ENCODE data around the gene SH3GL1.

The SH3GL1 gene

GRCh38 chr19:4400135-4400936 lies at the start of gene SH3GL1:
Gene SH3GL1, minus strand, starts transcription at chr19:4400547. Its CDS starts 179 bp downstream, at chr19:4400368.
- H3K27ac Mint-ChIP-seq, result peak within 1 kb of the TSS; percentile 95
- peaks cover 54% of the 10 kb centered on the region for H3K4me1 Mint-ChIP-seq
- DNase-seq (ENCODE audit: low spot score in 2 of 2), result peak; percentile 96
- H3K36me3 Mint-ChIP-seq, result peaks cover 76% of the 10 kb centered on the region
- no peaks in the 10 kb centered on the region for H3K9me3 Mint-ChIP-seq
- peak within 1 kb of the TSS; percentile 97 for H3K4me3 Mint-ChIP-seq
- peak; percentile 79 for ATAC-seq

GRCh38 chr19:4449639-4450028 lies 49.3 kb upstream of the SH3GL1 start:
- ATAC-seq (no peak), DNase-seq (ENCODE audit: low spot score in 2 of 2) (no peak)
- Mint-ChIP-seq H3K4me3 (no peak overlapping the region), H3K27ac (peak overlapping the region; percentile 54), H3K36me3 (peaks cover 87% of the 10 kb centered on the region), H3K4me1 (no peaks in the 10 kb centered on the region), H3K9me3 (no peaks in the 10 kb centered on the region)

- ATAC-seq (no peak), DNase-seq (ENCODE audit: low spot score in 2 of 2) (no peak)
- Mint-ChIP-seq H3K4me3 (no peak overlapping the region), H3K9me3 (no peaks in the 10 kb centered on the region), H3K36me3 (peaks cover 88% of the 10 kb centered on the region), H3K4me1 (no peaks in the 10 kb centered on the region), H3K27ac (peak overlapping the region; percentile 54)
Measured at GRCh38 chr19:4449022-4449638, 48.8 kb upstream of the SH3GL1 start.

- Mint-ChIP-seq H3K36me3 (peaks cover 87% of the 10 kb centered on the region), H3K27ac (peak overlapping the region; percentile 54), H3K4me1 (no peaks in the 10 kb centered on the region), H3K9me3 (no peaks in the 10 kb centered on the region), H3K4me3 (no peak overlapping the region)
- no peak for ATAC-seq
- no peak for DNase-seq (ENCODE audit: low spot score in 2 of 2)
Measured at GRCh38 chr19:4448147-4448985, 48.0 kb upstream of the SH3GL1 start.

GRCh38 chr19:4447327-4448146 lies 47.2 kb upstream of the SH3GL1 start:
- no peak for DNase-seq (ENCODE audit: low spot score in 2 of 2)
- no peak overlapping the region for H3K27ac Mint-ChIP-seq
- peaks cover 82% of the 10 kb centered on the region for H3K36me3 Mint-ChIP-seq
- peaks cover under 1% of the 10 kb centered on the region for H3K4me1 Mint-ChIP-seq
- no peaks in the 10 kb centered on the region for H3K9me3 Mint-ChIP-seq
- no peak for ATAC-seq
- no peak overlapping the region for H3K4me3 Mint-ChIP-seq

GRCh38 chr19:4446704-4447200 lies 46.4 kb upstream of the SH3GL1 start:
- ATAC-seq (no peak), DNase-seq (ENCODE audit: low spot score in 2 of 2) (no peak)
- peaks cover 82% of the 10 kb centered on the region for H3K36me3 Mint-ChIP-seq
- no peak overlapping the region for H3K4me3 Mint-ChIP-seq
- H3K9me3 Mint-ChIP-seq, result no peaks in the 10 kb centered on the region
- peaks cover 8% of the 10 kb centered on the region for H3K4me1 Mint-ChIP-seq
- no peak overlapping the region for H3K27ac Mint-ChIP-seq

GRCh38 chr19:4445963-4446703 lies 45.8 kb upstream of the SH3GL1 start:
- ATAC-seq, result no peak
- no peaks in the 10 kb centered on the region for H3K9me3 Mint-ChIP-seq
- DNase-seq (ENCODE audit: low spot score in 2 of 2), result no peak
- peaks cover 78% of the 10 kb centered on the region for H3K36me3 Mint-ChIP-seq
- no peak overlapping the region for H3K4me3 Mint-ChIP-seq
- H3K4me1 Mint-ChIP-seq, result peaks cover 8% of the 10 kb centered on the region
- no peak overlapping the region for H3K27ac Mint-ChIP-seq

- DNase-seq (ENCODE audit: low spot score in 2 of 2) (no peak), ATAC-seq (no peak)
- H3K27ac Mint-ChIP-seq, result peak overlapping the region; percentile 69
- no peak overlapping the region for H3K4me3 Mint-ChIP-seq
- no peaks in the 10 kb centered on the region for H3K9me3 Mint-ChIP-seq
- H3K4me1 Mint-ChIP-seq, result peaks cover 8% of the 10 kb centered on the region
- H3K36me3 Mint-ChIP-seq, result peaks cover 78% of the 10 kb centered on the region
Measured at GRCh38 chr19:4444765-4445741, 44.7 kb upstream of the SH3GL1 start.

GRCh38 chr19:4443966-4444764 lies 43.8 kb upstream of the SH3GL1 start:
- peak; percentile 4 for ATAC-seq
- Mint-ChIP-seq H3K4me3 (no peak overlapping the region), H3K9me3 (no peaks in the 10 kb centered on the region), H3K36me3 (peaks cover 78% of the 10 kb centered on the region), H3K27ac (peak overlapping the region; percentile 69), H3K4me1 (peaks cover 8% of the 10 kb centered on the region)
- DNase-seq (ENCODE audit: low spot score in 2 of 2), result no peak

- H3K4me3 Mint-ChIP-seq, result no peak overlapping the region
- DNase-seq (ENCODE audit: low spot score in 2 of 2), result no peak
Measured at GRCh38 chr19:4443188-4443587, 42.8 kb upstream of the SH3GL1 start.

GRCh38 chr19:4442819-4443146 lies 42.4 kb upstream of the SH3GL1 start:
- H3K9me3 Mint-ChIP-seq, result no peaks in the 10 kb centered on the region
- DNase-seq (ENCODE audit: low spot score in 2 of 2) (no peak), ATAC-seq (no peak)
- H3K4me3 Mint-ChIP-seq, result no peak overlapping the region
- H3K27ac Mint-ChIP-seq, result peak overlapping the region; percentile 69
- peaks cover 8% of the 10 kb centered on the region for H3K4me1 Mint-ChIP-seq
- H3K36me3 Mint-ChIP-seq, result peaks cover 78% of the 10 kb centered on the region

More at GRCh38 chr19:4443188-4443587, 42.8 kb upstream of the SH3GL1 start:
- Mint-ChIP-seq H3K27ac (peak overlapping the region; percentile 69), H3K9me3 (no peaks in the 10 kb centered on the region), H3K4me1 (peaks cover 8% of the 10 kb centered on the region), H3K36me3 (peaks cover 78% of the 10 kb centered on the region)
- no peak for ATAC-seq

- Mint-ChIP-seq H3K9me3 (no peaks in the 10 kb centered on the region), H3K36me3 (peaks cover 84% of the 10 kb centered on the region), H3K4me3 (peak overlapping the region; percentile 44), H3K4me1 (peaks cover 8% of the 10 kb centered on the region), H3K27ac (peak overlapping the region; percentile 88)
- no peak for DNase-seq (ENCODE audit: low spot score in 2 of 2)
- no peak for ATAC-seq
Measured at GRCh38 chr19:4441994-4442818, 41.9 kb upstream of the SH3GL1 start.

Data from stimulated activated effector memory CD8-positive, alpha-beta T cell treated with anti-CD3 and anti-CD28 coated beads, Interleukin-12 subunit alpha, Interleukin-12 subunit beta, amount 100 ng/mL, for 72 hours (primary cell).